ENCODE data around the gene TRIM14.

- no peak for TF ChIP-seq POLR2A (IDR thresholded peaks at IDR 0.05)
- no peak for TF ChIP-seq CTCF (IDR thresholded peaks at IDR 0.05)
- TF ChIP-seq EP300 (IDR thresholded peaks at IDR 0.05), result no peak
These were observed 25.1 kb upstream of the TRIM14 start for GRCh38 chr9:98144076-98144475.
